Activated T-helper 9 cell treated with anti-CD3 and anti-CD28 coated beads, Interleukin-2, amount 50 U/mL, for 16 hours (primary cell): ENCODE measurements around the gene VARS2.
"Not testable (repeated sequence)": the region's sequence is repeated elsewhere in the genome, so short reads cannot be mapped to it uniquely, and the experiment has no call there.

Experiments
- DNase-seq: peaks from one replicate; pipeline ENCODE4 v3.0.0-alpha.2; 2020; ENCODE audit warnings: low read depth

VARS2 gene

DNA sequence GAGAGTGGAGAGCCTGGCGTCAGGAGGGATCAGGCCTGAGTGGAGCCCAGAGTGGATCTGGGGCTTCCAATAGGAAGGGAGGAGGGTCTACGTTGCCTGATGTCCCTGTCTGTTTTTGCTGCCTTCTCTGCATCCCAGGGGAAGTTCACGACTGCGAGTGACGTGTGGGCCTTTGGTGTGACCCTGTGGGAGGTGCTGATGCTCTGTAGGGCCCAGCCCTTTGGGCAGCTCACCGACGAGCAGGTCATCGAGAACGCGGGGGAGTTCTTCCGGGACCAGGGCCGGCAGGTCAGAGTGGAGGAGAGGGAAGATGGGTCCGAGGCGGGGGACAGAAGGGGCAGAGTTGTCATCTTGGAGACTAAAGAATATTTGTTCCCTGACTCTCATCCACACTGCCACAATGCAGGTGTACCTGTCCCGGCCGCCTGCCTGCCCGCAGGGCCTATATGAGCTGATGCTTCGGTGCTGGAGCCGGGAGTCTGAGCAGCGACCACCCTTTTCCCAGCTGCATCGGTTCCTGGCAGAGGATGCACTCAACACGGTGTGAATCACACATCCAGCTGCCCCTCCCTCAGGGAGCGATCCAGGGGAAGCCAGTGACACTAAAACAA, 15.2 kb upstream of the VARS2 start:
- DNase-seq, result no peak

- DNase-seq, result no peak
Measured at GRCh38 chr6:30900863-30901417, 13.1 kb upstream of the VARS2 start.

DNA sequence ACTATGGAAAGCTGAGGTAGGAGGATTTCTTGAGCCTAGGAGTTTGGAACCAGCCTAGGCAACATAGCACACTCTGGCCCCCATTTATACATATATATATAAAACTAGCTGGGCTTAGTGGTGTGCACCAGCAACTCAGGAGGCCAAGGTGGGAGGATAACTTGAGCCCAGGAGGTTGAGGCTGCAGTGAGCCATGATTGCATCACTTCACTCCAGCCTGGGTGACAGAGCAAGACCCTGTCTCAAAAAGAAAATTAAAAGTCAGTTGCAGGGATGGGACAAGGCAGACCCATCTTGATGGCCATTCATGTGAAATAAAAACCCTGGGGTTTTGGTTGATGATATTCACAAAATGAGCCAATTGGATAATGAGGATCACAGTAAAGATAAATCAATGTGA, 12.6 kb upstream of the VARS2 start:
- no peak for DNase-seq

- not testable (repeated sequence) for DNase-seq
Measured at GRCh38 chr6:30902196-30902595, 11.8 kb upstream of the VARS2 start.

- no peak for DNase-seq
Measured at GRCh38 chr6:30902709-30903108, 11.3 kb upstream of the VARS2 start.

- no peak for DNase-seq
Measured at GRCh38 chr6:30903236-30903635, 10.8 kb upstream of the VARS2 start.

DNA sequence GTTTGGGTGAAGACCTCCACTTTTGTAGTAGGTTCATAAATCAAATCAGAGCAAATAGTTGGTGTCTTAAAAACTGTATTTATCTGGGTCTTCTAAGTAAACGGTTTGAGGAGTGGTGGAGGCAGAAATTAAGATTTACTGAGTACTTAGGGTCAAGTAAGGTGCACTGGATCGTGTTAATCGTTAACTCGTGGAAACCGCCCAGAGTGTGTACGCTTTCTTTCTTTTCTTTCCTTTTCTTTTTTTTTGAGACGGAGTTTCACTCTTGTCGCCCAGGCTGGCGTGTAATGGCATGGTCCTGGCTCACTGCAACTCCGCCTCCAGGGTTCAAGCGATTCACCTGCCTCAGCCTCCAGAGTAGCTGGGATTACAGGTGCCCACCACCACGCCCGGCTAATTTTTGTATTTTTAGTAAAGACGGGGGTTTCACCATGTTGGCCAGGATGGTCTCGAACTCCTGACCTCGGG, 6.7 kb upstream of the VARS2 start:
- not testable (repeated sequence) for DNase-seq

DNA sequence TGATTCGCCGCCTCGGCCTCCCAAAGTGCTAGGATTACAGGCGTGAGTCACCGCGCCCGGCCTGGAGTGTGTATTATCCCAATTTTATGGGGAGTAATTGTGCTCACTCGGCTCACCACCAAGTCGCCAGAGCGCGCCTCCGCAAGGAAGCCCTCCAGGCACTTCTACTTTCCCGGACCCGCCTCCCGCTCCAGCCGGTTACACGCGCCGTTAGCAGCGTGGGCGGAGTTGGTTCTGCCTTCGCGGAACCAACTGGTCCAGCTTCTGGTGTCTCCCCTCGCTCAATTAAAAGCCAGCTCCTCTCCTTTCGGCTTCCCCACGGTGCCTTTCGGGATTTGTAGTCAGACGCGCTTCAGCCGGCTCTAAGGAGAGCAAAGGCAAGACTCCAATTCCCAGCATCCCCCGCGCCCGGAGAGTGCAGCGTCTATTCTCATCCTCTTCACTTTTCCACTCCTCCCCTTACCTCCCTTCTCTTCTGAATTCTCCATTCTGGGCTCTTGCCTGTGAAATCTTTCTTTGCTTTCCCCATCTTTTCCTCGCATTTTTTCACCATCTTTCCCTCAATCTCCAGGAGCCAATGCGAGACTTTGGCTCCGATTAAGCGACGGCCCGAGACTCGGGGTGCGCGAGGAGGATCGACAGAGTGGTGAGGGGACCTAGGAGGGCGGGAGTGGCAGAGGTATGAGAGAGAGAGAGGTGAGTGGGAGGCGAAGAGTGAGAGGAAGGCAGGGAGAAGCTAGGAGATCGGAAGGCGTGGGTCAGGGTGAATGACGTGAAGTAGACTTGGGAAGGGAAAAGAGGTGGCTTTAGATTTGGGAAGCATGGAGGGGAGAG, 6.1 kb upstream of the VARS2 start, which contains the start of gene GTF2H4:
TSS of gene GTF2H4 (plus strand) at position 450 of the 834 bp plus-strand sequence.
- DNase-seq, result peak; percentile 89

DNA sequence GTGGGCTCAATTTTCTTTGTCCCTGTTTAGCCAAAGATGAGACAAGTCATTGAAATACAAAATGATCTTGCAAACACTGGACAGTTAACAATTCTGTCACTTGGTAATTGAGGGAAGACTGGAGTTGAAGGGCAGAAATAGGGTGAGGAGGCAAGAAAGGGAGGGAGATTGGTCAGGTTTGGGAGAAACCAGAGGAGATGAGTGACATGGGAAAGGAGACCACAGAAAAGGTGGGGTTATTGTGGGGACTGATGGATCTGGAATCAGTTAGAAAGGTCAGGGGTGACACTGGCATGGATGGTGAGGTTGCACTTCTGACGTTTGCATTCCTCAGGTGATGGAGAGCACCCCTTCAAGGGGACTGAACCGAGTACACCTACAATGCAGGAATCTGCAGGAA, 5.3 kb upstream of the VARS2 start:
- no peak for DNase-seq

GRCh38 chr6:30910473-30910872, 3.6 kb upstream of the VARS2 start:
- not testable (repeated sequence) for DNase-seq

DNA sequence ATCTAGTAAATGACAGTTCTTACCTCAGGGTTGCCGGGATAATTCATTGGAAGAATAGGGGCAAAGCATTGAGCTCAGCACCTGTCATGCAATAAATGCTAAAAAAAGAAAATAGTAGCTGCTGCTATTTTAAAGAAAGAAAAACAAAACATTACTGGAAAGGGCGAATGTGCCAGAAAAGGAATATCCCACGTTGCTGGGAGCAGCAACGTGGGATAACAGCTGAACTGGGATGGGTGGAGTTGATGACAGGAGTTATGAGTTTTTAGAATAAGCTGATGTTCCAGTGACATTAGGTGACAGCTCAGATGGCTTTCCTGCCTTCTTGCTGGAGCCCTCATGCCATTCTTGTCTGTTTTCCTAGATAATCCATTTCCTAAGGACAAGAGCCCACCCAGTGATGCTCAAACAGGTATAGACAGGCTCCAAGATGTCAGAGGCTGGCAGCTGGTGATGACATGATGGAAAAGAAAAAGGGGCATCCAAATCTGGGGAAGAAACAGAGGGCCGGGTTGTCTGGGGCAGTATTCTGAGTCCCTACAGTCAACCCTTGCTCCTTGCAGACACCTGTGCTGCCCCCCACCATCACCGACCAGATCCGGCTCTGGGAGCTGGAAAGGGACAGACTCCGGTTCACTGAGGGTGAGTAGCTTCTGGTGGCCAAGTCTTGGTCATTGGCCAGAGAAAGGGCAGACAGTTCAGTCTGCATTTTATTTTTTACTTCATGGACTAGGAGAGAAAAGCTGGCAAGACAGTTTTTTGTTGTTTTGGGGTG, 1.1 kb upstream of the VARS2 start:
- no peak for DNase-seq

GRCh38 chr6:30913721-30914075, 340 bp upstream of the VARS2 start:
- DNase-seq, result no peak

GRCh38 chr6:30914854-30915590, 984 bp downstream of the VARS2 start:
- DNase-seq, result no peak

- DNase-seq, result no peak
Measured at GRCh38 chr6:30915591-30915946, 1.5 kb downstream of the VARS2 start.

DNA sequence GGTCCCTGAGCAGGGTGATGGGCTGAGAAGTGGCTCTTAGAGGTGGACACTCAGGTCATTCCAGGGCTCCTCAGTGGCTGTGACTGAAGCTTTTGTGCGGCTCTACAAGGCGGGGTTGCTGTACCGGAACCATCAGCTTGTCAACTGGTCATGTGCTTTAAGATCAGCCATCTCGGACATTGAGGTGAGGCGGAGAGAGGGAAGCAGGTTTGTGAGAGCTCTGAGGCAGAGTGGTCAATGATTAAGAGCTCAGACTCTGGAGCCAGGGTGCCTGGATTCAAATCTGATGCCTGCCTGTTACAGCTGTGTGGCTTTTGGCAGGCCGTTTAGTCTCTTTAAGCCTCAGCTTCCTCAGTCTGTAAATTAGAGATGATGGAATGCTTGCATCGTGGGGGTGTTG, 3.0 kb downstream of the VARS2 start:
- DNase-seq, result no peak

DNA sequence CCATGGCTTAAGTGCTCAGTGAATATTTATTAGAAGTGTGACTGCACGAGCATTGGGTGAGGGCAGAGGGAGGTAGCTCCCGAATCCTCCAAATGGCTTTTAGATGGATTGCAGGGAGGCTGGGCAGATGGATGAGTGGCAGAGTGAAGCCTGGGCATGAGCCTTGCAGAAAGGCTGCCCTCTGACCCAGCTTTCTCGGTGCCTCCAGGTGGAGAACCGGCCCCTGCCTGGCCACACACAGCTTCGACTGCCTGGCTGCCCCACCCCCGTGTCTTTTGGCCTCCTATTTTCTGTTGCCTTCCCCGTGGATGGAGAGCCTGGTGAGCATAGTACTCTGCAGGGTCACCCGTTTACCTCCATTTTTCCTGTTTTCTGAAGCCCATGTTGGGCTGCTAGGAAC, 3.4 kb downstream of the VARS2 start:
- no peak for DNase-seq

DNA sequence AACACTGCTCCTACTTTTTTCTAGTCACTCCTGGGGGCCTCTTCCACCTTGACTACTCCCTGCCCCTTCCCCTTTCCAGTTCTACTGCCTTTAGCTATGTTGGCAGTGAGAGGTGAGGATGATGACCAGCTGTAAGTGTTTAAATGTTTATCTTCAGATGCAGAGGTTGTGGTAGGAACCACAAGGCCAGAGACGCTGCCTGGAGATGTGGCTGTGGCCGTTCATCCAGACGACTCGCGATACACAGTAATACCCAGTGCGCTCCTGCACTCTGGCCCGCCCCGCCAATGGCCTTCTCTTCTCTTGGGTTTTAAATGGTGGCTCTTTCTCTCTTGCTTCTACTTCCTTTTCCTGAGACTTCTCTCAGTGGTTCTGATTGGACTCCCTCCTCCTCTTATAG, 4.6 kb downstream of the VARS2 start:
- DNase-seq, result no peak

- DNase-seq, result no peak
Measured at GRCh38 chr6:30922447-30922852, 8.4 kb downstream of the VARS2 start.

DNA sequence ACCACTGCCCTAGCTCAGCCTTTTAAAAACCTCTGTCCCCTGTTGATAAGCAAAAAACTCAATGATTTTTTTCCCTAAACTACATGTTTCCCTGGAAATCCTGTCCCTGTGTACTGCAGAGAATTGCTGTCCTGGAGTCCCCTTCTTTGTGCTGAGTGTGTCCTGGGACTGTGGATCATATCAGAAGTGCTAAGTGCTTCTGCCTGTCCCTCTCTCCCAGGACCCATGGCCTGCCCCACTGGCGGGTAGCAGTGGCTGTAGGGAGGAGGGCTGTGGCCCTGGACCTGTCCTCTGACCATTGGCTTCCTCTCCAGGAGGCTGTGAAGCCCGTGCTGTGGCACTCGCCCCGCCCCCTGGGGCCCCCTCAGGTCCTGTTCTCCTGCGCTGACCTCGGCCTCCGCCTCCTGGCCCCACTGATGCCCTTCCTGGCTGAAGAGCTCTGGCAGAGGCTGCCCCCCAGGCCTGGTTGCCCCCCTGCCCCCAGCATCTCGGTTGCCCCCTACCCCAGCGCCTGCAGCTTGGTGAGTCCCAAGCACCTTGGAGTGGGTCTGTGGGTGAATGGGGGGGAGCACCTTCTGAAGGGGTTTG, 10.1 kb downstream of the VARS2 start:
- DNase-seq, result not testable (repeated sequence)

DNA sequence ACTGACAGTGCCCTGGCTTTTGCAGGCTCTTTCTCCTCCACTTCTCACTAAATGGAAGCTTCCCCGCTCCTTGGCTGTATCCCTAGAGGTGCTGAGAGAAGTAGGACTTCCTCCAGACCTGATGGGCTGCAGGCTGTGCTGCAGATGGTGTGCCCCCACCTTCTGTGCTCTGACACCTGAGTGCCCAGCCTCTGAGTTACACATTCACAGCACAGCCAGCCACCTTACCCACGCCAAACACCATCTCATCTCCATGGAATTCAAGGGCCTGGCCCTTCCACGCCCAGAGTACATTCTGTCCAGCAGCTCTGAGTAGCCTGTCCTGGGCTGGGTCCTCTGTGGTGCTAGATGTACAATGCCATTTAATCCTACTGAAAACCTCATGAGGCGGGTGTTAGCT, 12.6 kb downstream of the VARS2 start:
- DNase-seq, result no peak

- not testable (repeated sequence) for DNase-seq
Measured at GRCh38 chr6:30927080-30927479, 13.0 kb downstream of the VARS2 start.
